Stimulated activated CD4-positive, alpha-beta T cell treated with anti-CD3 and anti-CD28 coated beads, TNF-alpha, amount 100 ng/mL, for 48 hours (primary cell): Measurements from ENCODE around the gene ITM2C.

Source experiments
- DNase-seq, 3 donors: peaks; one replicate each; pipeline ENCODE4 v3.0.0-alpha.2; 2020; ENCODE audit warnings: low read depth in 3 of 3

ITM2C gene

DNA sequence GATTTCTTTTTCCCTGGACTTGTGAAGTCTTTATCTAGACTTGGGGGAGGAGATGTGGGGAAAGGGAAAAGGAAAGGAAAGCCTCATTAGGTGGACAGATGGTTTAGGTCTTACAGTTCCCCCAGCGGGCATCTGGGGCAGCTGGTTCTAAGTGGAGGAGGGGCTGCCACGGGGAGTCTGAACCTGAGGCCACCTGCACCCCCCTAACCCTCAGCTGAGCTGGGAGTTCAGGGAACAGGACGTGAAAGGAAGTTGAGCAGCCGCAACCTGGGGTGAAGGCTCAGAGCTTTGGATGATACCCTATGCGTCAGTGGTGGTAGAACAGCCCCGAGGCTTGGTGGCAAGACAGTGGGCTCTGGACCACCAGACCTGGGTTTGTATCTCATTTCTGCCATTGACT, 26.8 kb downstream of the ITM2C start:
- DNase-seq: no peak

- DNase-seq: no peak
Measured at GRCh38 chr2:230893338-230893737, 28.6 kb downstream of the ITM2C start.

DNA sequence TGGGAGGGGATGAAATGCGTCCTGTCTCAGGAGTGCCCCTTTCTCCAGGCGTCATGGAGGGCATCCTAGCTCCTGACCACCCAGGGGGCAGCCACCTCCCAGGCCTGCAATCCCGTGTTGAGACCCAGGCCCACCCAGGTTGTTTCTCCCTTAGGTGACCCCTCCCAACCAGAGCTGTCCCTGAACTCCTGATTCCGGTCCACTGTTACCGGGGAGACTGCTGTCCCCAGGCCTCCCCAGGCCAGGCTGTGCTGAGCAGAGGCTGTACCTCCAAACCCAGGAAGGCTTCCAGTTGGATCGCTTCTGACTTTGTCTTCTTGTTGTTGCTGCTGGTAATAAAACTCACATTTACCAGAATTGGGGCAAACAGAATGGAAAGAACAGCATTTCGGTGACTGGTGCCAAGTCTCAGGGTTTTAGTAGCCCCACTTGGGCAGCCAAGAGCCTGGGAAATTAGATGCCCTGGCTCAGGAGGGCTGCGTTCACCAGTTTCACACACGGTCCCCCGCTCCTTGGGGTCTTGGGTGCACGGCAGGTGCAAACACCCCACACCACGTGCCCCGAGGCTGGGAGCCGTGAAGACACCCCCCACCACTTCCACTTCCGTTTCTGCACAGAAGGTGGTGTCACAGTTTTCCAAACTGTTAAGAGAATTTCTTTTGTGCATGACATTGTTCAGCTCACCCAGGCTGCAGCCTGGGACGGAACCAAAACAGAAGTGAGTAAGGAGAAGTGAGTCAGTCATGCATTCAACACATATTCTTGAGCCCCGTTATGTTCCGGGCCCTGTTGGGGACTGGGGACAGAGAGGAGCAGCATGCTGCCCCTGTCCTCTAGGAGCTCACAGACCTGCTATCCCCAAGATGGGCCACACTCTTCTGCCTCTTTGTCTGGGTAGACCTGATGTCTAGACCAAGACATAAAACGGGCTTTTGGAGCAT, 29.4 kb downstream of the ITM2C start:
- no peak for DNase-seq

DNA sequence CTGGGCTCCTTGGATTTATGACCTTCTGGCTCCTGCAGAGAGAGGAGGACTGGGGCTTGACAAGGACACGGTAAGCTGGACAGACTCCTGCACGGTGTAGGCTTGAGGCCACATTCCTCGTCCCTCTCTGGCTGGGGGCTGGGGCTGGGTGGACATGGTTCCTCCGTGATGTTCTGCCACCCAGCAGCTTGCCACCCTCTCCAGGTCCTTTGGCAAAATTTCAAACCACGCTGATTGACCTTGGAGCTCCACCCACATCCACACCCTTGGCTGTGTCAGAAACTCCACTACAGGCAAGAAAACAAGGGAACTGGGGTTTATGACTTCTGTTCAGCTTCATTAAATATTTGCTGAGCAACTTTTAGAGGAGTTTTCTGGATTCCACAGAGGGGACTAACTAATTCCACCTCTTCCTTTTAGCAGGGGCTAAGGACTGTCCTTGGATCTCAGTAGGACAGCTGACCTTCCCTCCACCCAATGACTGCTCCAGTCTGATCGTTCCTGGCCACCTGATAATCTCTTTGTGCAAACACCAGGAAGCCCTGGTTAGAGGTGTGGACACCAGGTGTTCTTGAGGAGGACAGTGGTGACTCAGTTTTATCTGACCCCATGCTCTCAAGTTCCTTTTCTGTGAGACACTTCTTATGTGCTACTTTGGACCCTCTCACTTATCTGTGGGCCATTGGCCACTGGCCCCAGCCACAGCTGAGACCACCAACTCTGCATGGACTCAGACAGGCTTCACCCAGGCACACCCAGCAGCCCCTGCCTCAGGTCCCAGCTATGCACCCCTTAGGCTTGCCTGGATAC, 31.0 kb downstream of the ITM2C start:
- DNase-seq: no peak

- no peak for DNase-seq
Measured at GRCh38 chr2:230896346-230897115, 31.8 kb downstream of the ITM2C start.

DNA sequence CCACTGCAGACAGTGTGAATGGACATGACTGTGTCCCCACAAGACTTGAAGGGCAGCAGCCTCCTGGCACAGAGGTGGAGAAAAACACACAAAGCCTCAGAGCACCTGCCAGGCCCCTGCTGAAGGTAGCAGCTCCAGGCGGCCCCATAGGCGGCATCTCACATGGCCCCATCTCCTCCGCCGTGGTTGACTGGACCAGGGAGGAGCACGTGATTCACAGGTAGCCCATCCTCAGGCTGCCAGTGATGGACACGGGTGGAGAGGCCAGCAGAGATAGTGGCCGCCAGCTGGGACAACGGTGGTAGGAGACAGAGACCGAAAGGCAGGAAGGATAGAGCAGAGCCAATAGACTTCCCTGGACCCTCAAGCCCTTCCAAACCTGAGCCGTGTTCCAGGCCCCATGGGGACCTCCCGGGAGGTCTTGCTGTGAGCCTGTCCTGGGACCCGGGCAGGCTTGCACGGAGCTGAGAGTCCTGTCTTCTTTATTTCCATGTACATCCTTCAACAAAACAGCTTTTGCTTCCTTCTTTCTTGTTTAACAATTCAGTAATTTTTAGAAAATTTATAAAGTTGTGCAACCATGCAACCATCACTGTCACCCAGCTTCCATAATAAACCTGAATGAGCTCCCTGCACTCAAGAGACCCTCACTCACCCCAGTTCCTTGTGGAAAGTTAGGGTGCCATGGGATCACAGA, 33.4 kb downstream of the ITM2C start:
- DNase-seq: no peak

GRCh38 chr2:230898713-230899091, 34.0 kb downstream of the ITM2C start:
- no peak for DNase-seq

- no peak for DNase-seq
Measured at GRCh38 chr2:230899287-230899686, 34.5 kb downstream of the ITM2C start.

GRCh38 chr2:230899786-230900185, 35.0 kb downstream of the ITM2C start:
- DNase-seq: peak in 2 of 3 donors; percentile 43 to 67

DNA sequence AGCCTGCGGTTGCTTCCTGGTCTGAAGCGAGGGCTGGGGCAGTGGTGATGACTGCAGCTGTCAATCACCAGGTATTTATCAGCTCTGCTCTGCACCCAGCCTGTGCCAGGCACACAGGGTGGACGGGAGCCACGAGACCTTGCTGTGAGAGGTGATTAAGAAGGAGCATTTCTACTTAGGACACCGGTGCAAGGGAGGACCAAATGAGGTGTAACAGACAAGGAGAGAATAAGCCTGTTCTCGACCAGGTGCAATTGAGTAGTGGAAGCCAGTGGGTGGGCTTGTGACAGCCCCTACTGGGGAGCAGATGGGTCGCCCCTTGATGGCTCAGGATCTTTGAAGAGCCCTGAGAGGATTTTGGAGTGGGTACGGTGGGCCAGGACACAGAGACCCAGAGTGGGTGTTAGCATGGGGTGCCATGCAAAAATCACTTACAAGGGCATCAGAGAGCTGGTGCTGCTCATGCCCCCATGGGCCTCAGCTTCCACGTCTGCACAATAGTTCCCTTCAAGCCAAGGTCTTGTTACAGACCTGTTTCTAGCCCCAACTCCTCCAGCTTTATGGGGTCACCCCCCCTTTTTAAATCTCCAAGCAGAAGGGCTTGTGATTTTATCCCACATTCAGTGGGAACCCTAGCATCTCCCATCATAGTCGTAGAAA, 35.7 kb downstream of the ITM2C start:
- DNase-seq: no peak

DNA sequence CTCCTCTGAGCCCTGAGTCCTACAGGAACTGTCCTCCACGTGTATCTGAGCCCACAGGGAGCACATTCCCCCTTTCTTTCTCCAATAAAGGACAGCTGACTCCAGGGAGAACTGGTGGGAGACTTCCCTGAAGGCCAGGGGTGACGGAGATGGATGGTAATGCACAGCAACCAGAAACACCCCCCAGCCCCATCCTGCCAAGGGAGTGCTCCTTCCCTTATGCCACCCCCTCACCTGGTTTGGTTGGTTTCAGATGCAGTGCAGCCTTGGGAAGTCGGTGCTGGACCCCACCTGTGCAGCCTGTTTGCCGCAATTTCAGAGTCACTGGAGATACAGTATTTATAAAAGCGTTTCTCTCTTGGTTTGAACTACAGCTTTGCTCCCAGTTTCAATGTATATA, 36.3 kb downstream of the ITM2C start:
- no peak for DNase-seq

DNA sequence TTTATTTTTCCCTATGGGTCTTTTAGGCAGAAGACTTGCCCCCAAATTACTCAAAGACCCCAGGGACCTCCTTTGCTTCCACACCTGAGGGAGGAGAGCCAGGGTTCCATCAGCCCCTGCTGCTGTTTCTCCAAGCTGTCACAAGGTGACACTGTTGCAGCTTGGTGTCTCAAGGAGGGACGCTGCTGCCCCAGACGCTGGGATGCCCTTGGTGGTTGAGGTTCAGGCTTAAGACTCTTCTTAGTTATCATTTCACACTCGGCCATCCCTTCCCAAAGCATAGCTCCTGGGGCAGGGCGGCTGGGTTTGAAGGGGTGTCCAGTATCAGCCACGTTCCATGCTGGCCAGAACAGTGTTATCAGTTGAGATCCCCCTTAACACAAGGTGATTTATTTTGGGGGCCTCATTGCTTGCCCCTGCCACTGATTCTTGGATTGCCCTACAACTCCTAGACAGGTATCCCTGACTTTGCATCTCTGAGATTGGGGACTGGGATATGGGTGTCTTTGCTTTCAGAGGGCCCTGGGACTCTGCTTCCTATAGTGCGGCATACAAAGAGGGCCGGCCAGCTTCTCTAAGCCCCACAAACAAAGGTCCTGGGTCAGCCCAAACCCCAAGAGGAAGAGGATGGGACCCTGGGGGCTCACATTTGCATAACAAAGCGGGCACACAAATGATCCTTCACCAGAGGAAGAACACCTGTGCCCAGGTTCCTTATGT, 37.6 kb downstream of the ITM2C start:
- peak in 1 of 3 donors; percentile 51 for DNase-seq

- DNase-seq: no peak
Measured at GRCh38 chr2:230903231-230904150, 38.7 kb downstream of the ITM2C start.

- no peak for DNase-seq
Measured at GRCh38 chr2:230904856-230905447, 40.2 kb downstream of the ITM2C start.

- peak; percentile 76 to 90 (median 81) for DNase-seq
Measured at GRCh38 chr2:230905448-230906421, 41.0 kb downstream of the ITM2C start.

GRCh38 chr2:230906471-230907230, 41.9 kb downstream of the ITM2C start:
- no peak for DNase-seq
